Epidermal melanocyte (primary cell): Measurements from ENCODE around the gene POU6F2.
"Not testable (repeated sequence)": the region's sequence is repeated elsewhere in the genome, so short reads cannot be mapped to it uniquely, and the experiment has no call there.

Source experiments
- DNase-seq: peaks from one replicate; pipeline ENCODE4 v3.0.0; 2011; ENCODE audit warnings: low spot score; ENCODE audit not compliant: insufficient read length

Gene POU6F2

GRCh38 chr7:39299695-39300094 is 322.0 kb downstream of the POU6F2 start:
- no peak for DNase-seq

GRCh38 chr7:39300276-39300675 is 322.6 kb downstream of the POU6F2 start:
- no peak for DNase-seq

- no peak for DNase-seq
Observed at GRCh38 chr7:39301543-39301942, 323.8 kb downstream of the POU6F2 start.

GRCh38 chr7:39304178-39304577 is 326.5 kb downstream of the POU6F2 start:
- DNase-seq, result no peak

GRCh38 chr7:39304668-39305405 is 327.1 kb downstream of the POU6F2 start:
- DNase-seq, result no peak

GRCh38 chr7:39306016-39306570 is 328.4 kb downstream of the POU6F2 start:
- DNase-seq, result no peak

- no peak for DNase-seq
Observed at GRCh38 chr7:39310699-39311098, 333.0 kb downstream of the POU6F2 start.

GRCh38 chr7:39312254-39312989 is 334.7 kb downstream of the POU6F2 start:
- no peak for DNase-seq

GRCh38 chr7:39313376-39313775 is 335.7 kb downstream of the POU6F2 start:
- DNase-seq, result no peak

- no peak for DNase-seq
Observed at GRCh38 chr7:39313974-39314373, 336.3 kb downstream of the POU6F2 start.

- no peak for DNase-seq
Observed at GRCh38 chr7:39317107-39317506, 339.4 kb downstream of the POU6F2 start.

GRCh38 chr7:39317896-39318295 is 340.2 kb downstream of the POU6F2 start:
- DNase-seq, result no peak

- no peak for DNase-seq
Observed at GRCh38 chr7:39321245-39321644, 343.5 kb downstream of the POU6F2 start.

- no peak for DNase-seq
Observed at GRCh38 chr7:39321909-39322498, 344.3 kb downstream of the POU6F2 start.

- DNase-seq, result no peak
Observed at GRCh38 chr7:39324139-39324760, 346.5 kb downstream of the POU6F2 start.

GRCh38 chr7:39331607-39332006 is 353.9 kb downstream of the POU6F2 start:
- not testable (repeated sequence) for DNase-seq

GRCh38 chr7:39332142-39332541 is 354.4 kb downstream of the POU6F2 start:
- no peak for DNase-seq

GRCh38 chr7:39333701-39334100 is 356.0 kb downstream of the POU6F2 start:
- DNase-seq, result no peak

GRCh38 chr7:39336442-39336841 is 358.7 kb downstream of the POU6F2 start:
- no peak for DNase-seq

GRCh38 chr7:39338716-39339115 is 361.0 kb downstream of the POU6F2 start:
- no peak for DNase-seq

GRCh38 chr7:39339591-39339990 is 361.9 kb downstream of the POU6F2 start:
- DNase-seq, result no peak

GRCh38 chr7:39341083-39341482 is 363.4 kb downstream of the POU6F2 start:
- DNase-seq, result no peak
